Duodenal mucosa (tissue), 2 donors: ENCODE results near the gene GPR63.

Experiments
- H3K27ac ChIP-seq: one replicate; pipeline ENCODE4 v1.7.0; 2013; ENCODE audit warnings: low read depth, low read length
- H3K27me3 ChIP-seq, 2 donors: one replicate each; pipeline ENCODE4 v1.7.0; 2013; ENCODE audit warnings: low read length in 2 of 2, control low read depth in 1 of 2; ENCODE audit not compliant: insufficient read depth in 2 of 2, control insufficient read depth in 1 of 2
- H3K36me3 ChIP-seq, 2 donors: one replicate each; pipeline ENCODE4 v1.7.0; 2013; ENCODE audit warnings: low read length in 2 of 2, control low read depth in 1 of 2; ENCODE audit not compliant: insufficient read depth in 2 of 2, control insufficient read depth in 1 of 2
- H3K4me1 ChIP-seq, 2 donors: one replicate each; pipeline ENCODE4 v1.7.0; 2013; ENCODE audit warnings: low read length in 2 of 2, control low read depth in 1 of 2; ENCODE audit not compliant: insufficient read depth in 2 of 2, control insufficient read depth in 1 of 2
- H3K4me3 ChIP-seq, 2 donors: one replicate each; pipeline ENCODE4 v1.7.0; 2013; ENCODE audit warnings: low read length in 2 of 2, low read depth in 1 of 2
- H3K9ac ChIP-seq, 2 donors: one replicate each; pipeline ENCODE4 v1.7.0; 2013; ENCODE audit warnings: low read length in 2 of 2, low read depth in 1 of 2
- H3K9me3 ChIP-seq, 2 donors: one replicate each; pipeline ENCODE4 v1.7.0; 2013; ENCODE audit warnings: low read length in 2 of 2, control low read depth in 1 of 2; ENCODE audit not compliant: control insufficient read depth in 1 of 2

The GPR63 gene

GRCh38 chr6:96826865-96827264, 10.4 kb downstream of the GPR63 start:
- Histone ChIP-seq H3K27ac (no peak overlapping the region), H3K9ac (no peak overlapping the region), H3K4me1 (no peaks in the 10 kb centered on the region), H3K36me3 (no peaks in the 10 kb centered on the region), H3K27me3 (no peaks in the 10 kb centered on the region), H3K9me3 (no peaks in the 10 kb centered on the region), H3K4me3 (no peak overlapping the region)

- Histone ChIP-seq H3K4me1 (no peaks in the 10 kb centered on the region), H3K9me3 (no peaks in the 10 kb centered on the region), H3K27ac (no peak overlapping the region)
These were observed 13.5 kb downstream of the GPR63 start for GRCh38 chr6:96823743-96824142.

GRCh38 chr6:96821034-96821433, 16.2 kb downstream of the GPR63 start:
- Histone ChIP-seq H3K9me3 (no peaks in the 10 kb centered on the region), H3K27ac (no peak overlapping the region), H3K9ac (no peak overlapping the region), H3K36me3 (no peaks in the 10 kb centered on the region), H3K4me1 (no peaks in the 10 kb centered on the region), H3K4me3 (no peak overlapping the region), H3K27me3 (no peaks in the 10 kb centered on the region)

More at GRCh38 chr6:96823743-96824142, 13.5 kb downstream of the GPR63 start:
- Histone ChIP-seq H3K36me3 (no peaks in the 10 kb centered on the region), H3K4me3 (no peak overlapping the region), H3K27me3 (no peaks in the 10 kb centered on the region), H3K9ac (no peak overlapping the region)

- Histone ChIP-seq H3K9me3 (no peaks in the 10 kb centered on the region), H3K27ac (no peak overlapping the region), H3K36me3 (no peaks in the 10 kb centered on the region), H3K4me1 (no peaks in the 10 kb centered on the region), H3K27me3 (no peaks in the 10 kb centered on the region), H3K9ac (no peak overlapping the region), H3K4me3 (no peak overlapping the region)
These were observed 20.9 kb downstream of the GPR63 start for GRCh38 chr6:96816301-96816817.

- no peak overlapping the region for H3K4me3 ChIP-seq
- H3K9me3 ChIP-seq, result no peaks in the 10 kb centered on the region
- no peak overlapping the region for H3K27ac ChIP-seq
- H3K36me3 ChIP-seq, result no peaks in the 10 kb centered on the region
- H3K9ac ChIP-seq, result no peak overlapping the region
- no peaks in the 10 kb centered on the region for H3K4me1 ChIP-seq
- H3K27me3 ChIP-seq, result no peaks in the 10 kb centered on the region
These were observed 22.7 kb downstream of the GPR63 start for GRCh38 chr6:96814625-96815024.

- H3K27me3 ChIP-seq, result no peaks in the 10 kb centered on the region
- H3K36me3 ChIP-seq, result no peaks in the 10 kb centered on the region
- no peaks in the 10 kb centered on the region for H3K4me1 ChIP-seq
- no peak overlapping the region for H3K4me3 ChIP-seq
- no peak overlapping the region for H3K27ac ChIP-seq
- no peak overlapping the region for H3K9ac ChIP-seq
- no peaks in the 10 kb centered on the region for H3K9me3 ChIP-seq
These were observed 25.1 kb downstream of the GPR63 start for GRCh38 chr6:96812077-96812703.

GRCh38 chr6:96811670-96812069, 25.6 kb downstream of the GPR63 start:
- Histone ChIP-seq H3K9me3 (no peaks in the 10 kb centered on the region), H3K4me3 (no peak overlapping the region), H3K27ac (no peak overlapping the region), H3K36me3 (no peaks in the 10 kb centered on the region), H3K4me1 (no peaks in the 10 kb centered on the region), H3K9ac (no peak overlapping the region), H3K27me3 (no peaks in the 10 kb centered on the region)

GRCh38 chr6:96811136-96811535, 26.1 kb downstream of the GPR63 start:
- Histone ChIP-seq H3K4me1 (no peaks in the 10 kb centered on the region), H3K4me3 (no peak overlapping the region), H3K36me3 (no peaks in the 10 kb centered on the region), H3K9ac (no peak overlapping the region), H3K9me3 (no peaks in the 10 kb centered on the region), H3K27me3 (no peaks in the 10 kb centered on the region), H3K27ac (no peak overlapping the region)

GRCh38 chr6:96809119-96809518, 28.2 kb downstream of the GPR63 start:
- Histone ChIP-seq H3K9me3 (no peaks in the 10 kb centered on the region), H3K4me1 (no peaks in the 10 kb centered on the region), H3K27ac (no peak overlapping the region), H3K4me3 (no peak overlapping the region), H3K36me3 (no peaks in the 10 kb centered on the region), H3K9ac (no peak overlapping the region), H3K27me3 (no peaks in the 10 kb centered on the region)

- Histone ChIP-seq H3K4me1 (no peaks in the 10 kb centered on the region), H3K4me3 (no peak overlapping the region)
These were observed 34.2 kb downstream of the GPR63 start for GRCh38 chr6:96803106-96803481.

More at GRCh38 chr6:96803106-96803481, 34.2 kb downstream of the GPR63 start:
- peaks cover 0 to 6% of the 10 kb centered on the region in 2 donors for H3K36me3 ChIP-seq
- H3K27me3 ChIP-seq, result no peaks in the 10 kb centered on the region
- H3K9ac ChIP-seq, result no peak overlapping the region
- no peaks in the 10 kb centered on the region for H3K9me3 ChIP-seq
- H3K27ac ChIP-seq, result no peak overlapping the region
